ENCODE data around the gene ERMARD.

The ERMARD gene

DNA sequence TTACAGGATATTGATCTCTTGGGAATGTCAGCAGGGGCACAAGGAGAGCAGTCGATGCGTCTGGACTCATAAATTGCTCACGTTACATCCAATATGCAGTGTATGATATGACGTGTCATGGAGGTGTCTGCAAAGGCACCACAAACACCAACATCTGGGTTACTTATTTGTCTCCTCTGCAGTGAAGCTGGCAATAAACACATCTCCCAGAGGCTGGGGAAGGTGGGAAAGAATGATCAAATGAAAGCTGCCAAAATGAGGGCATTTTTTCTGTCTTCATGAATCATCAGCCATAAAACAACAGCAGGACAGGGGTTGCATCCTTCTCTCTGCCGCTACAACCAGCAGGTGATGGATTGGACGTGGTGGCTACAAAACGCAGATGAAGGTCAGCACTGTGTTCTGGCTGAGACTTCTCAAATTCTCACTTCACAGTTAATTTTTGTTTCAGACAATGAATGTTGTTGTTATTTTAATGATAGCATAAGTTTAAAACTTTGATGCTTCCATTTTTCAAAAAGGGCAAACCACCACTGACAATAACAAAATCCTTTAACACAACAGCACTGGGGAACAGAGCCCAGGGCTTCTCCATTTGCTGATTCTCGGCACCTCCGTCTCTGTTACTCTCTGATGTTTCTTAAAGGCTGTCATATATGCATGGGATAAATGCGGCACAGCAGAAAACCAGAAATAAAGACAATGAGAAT lies 47.5 kb downstream of the ERMARD start:
- no peak overlapping the region for H3K4me3 ChIP-seq (ENCODE audit: low read depth, low read length)
- DNase-seq (ENCODE audit: low read depth), result no peak

DNA sequence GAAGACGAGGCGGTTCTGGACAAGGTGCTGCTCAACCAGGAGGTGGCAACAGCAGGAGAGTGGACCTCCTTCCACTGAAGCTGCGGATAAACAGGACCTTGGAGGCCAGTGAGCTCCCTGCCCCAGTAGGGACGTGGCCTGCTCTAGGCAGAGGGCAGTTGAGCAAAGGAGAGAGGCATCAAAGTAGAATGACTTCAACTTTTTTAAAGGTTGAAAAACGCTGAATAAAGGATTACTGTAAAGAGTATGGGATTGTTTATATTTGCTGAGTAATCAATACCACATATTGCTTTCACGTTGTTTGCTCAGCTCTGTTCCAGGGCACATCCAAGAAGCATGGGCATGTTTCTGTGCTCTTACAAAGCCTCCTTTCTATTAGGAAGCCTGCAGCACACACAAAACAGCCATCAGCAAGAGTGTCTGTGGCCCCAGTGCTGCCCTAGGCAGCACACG lies 48.1 kb downstream of the ERMARD start:
- H3K4me3 ChIP-seq (ENCODE audit: low read depth, low read length), result no peak overlapping the region
- DNase-seq (ENCODE audit: low read depth), result no peak

DNA sequence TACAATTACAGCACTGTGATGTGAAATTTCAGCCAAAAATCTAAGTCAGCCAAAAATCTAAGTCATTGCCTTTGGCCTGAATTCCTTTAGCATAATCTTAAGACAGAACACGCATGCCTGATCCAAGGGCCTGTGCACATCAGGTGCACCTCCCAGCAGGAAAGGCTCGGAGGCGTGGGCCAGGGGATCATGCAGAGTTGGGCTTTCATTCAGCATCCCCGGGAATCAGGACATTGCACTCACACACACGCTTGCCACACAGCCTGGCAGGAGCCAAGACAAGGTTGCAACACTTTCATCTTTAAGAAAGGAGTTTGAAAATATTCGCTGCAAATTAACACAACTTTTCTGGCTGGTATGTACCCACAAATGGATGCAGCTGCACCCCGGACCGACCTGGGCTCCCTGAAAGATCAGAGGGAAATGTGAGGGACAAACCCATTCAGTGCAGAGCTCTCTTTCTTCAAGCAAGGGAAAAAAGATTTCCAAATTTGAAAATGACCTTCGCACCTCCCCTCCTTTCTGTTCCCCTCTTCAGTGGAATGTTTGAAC lies 48.8 kb downstream of the ERMARD start:
- H3K4me3 ChIP-seq (ENCODE audit: low read depth, low read length), result no peak overlapping the region
- DNase-seq (ENCODE audit: low read depth), result no peak

DNA sequence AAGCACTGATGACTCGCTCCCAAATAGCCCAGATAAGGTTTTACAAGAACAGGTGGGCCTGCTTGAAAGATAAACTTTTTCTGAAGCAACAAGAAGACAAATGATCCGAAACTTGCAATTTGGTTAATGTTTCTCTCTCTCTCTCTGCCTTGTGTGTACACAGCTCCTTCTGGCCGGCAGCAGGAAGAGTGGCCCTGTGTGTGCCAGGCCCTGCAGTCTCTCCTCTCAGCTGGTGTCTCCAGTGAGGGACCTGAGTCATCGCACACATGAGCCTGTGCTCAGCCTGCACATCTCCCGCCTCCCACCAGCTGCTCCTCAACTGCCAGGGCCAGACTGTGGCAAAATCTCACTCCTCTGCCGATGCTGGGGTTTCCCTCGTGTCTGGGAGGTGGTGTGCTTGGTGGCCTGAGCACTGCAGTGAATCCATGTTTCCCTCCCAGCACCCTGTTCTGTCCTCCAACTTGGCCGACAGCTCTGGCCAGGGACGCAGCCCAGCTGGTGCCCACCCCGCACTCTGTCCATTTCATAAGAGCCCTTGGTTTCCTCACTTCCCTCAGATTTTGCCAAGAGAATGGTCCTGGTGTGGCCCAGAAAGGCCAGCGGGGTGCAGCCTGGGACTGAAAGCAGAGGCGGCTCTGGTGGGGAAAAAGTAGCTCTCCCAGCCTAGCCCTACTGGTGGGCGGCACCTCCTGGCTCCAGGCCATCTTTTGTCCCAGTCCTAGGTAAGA lies 49.4 kb downstream of the ERMARD start:
- H3K4me3 ChIP-seq (ENCODE audit: low read depth, low read length), result no peak overlapping the region
- peak; percentile 20 for DNase-seq (ENCODE audit: low read depth)

DNA sequence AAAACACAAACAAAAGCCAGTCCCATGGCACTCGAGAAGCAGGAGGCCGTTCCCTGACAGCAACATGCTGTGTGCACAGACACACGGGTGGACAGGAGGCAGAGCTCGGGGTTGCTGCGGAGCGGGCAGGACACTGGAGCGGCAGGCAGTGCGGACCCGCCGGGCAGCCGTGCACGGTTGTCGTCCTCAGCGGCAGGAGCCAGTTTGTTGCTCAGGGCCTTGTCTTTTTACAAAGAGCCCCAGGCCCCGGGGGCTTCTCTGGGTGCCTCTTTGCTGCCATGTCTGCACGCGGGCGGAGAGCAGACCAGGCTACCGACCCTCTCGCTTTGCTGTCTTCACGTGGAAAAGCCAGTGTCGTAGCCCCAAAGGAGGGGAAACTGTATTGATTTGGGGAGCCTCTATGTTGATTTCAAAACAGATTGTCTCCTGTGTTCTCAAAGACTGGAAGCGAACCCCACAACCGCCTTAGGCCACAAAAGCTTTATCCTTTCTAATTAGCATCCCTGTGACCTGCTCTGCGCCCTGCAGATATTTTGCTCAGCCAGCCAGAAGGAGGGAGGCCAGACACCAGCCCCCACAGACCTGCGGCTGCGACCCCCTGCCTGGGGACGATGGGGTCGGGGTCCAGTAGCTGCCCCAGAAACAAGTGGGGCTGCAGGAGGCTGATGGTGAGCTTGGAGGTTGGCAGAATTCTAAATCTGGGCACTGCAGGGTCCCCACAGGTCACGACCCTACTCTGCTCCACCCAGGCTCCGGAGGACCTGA lies 50.2 kb downstream of the ERMARD start:
- DNase-seq (ENCODE audit: low read depth), result no peak
- H3K4me3 ChIP-seq (ENCODE audit: low read depth, low read length), result no peak overlapping the region

DNA sequence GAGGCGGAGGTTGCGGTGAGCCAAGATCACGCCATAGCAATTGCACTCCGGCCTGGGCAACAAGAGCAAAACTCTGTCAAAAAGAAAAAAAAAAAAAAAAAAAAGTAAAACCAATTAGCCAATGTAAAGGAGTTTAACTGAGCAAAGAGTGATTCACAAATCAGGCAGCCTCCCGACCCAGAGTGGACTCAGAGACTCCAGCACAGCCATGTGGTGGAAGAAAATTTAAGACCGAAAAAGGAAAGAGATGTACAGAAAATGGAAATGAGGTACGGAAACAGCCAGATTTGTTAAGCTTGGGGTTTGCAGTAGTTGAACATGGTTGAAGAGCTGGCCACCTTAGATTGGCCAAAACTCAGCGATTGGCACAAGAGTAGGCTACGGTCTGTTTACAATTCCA lies 51.4 kb downstream of the ERMARD start:
- H3K4me3 ChIP-seq (ENCODE audit: low read depth, low read length), result no peak overlapping the region
- DNase-seq (ENCODE audit: low read depth), result no peak

DNA sequence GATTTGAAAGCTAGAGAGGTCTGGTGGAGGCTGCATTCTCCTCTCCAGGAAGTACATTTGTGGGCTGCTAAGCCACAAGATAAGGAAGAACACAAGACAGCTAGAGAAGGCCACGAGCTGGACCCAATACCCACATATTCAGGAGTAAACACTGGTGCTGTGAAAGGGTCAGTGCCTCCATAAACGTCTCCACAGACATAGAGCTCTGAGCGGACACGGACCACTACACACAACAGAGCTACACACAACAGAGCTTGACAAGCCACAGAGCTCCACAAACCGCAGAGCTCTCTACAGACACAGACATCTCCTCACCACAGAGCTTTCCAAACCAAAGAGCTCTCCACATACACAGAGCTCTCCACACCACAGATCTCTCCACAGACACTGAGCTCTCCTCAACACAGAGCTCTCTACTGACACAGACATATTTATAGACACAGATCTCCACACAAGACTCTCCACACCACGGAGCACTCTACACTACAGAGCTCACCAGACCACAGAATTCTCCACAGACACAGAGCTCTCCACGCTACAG lies 51.9 kb downstream of the ERMARD start:
- H3K4me3 ChIP-seq (ENCODE audit: low read depth, low read length), result no peak overlapping the region
- DNase-seq (ENCODE audit: low read depth), result no peak

DNA sequence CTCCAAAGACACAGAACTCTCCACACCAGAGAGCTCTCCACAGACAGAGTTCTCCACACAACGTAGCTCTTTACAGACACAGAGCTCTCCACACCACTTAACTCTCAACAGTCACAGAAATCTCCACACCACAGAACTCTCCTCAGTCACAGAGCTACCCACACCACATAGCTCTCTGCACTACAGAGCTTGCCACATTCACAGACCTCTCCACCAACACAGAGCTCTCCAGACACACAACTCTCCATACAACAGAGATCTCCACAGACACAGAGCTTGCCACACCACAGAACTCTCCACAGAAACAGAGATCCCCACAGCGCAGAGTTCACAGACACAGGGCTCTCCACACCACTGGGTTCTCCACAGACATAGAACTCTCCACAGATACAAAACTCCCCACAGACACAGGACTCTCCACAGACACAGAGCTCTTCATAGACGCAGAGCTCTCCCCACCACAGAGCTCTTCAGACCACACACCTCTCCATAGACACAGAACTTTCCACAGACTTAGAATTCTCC lies 52.5 kb downstream of the ERMARD start:
- no peak for DNase-seq (ENCODE audit: low read depth)
- no peak overlapping the region for H3K4me3 ChIP-seq (ENCODE audit: low read depth, low read length)

DNA sequence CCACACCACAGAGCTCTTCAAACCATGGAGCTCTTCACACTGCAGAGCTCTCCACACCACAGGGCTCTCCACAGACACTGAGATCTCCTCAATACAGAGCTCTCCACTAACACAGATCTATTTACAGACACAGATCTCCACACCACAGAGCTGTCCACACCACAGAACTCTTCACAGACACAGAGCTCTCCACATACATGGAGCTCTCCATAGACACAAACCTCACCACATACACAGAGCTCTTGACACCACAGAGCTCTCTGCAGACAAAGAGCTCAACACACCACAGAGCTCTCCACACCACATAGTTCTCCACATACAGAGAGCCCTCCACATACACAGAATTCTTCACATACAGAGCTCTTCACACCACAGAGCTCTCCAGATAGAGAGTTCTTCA lies 53.0 kb downstream of the ERMARD start:
- no peak for DNase-seq (ENCODE audit: low read depth)
- no peak overlapping the region for H3K4me3 ChIP-seq (ENCODE audit: low read depth, low read length)

DNA sequence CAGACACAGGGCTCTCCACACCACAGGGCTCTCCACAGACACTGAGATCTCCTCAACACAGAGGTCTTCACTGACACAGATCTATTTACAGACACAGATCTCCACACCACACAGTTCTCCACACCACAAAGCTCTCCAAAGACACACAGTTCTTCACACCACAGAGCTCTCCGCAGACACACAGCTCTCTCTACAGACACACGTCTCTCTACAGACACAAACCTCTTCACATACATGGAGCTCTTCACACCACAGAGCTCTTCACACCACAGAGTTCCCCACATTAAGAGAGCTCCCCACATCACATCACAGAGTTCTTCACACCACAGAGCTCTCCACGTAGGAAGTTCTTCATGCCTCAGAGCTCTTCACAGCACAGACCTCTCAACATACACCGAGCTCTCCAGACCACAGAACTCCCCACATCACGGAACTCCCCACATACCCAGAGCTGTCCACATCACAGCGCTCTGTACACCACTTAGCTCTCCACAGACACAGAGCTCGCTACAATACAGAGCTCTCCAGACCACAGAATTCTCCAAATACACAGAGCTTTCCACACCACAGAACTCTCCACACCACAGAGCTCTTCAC lies 53.9 kb downstream of the ERMARD start:
- no peak overlapping the region for H3K4me3 ChIP-seq (ENCODE audit: low read depth, low read length)
- no peak for DNase-seq (ENCODE audit: low read depth)

DNA sequence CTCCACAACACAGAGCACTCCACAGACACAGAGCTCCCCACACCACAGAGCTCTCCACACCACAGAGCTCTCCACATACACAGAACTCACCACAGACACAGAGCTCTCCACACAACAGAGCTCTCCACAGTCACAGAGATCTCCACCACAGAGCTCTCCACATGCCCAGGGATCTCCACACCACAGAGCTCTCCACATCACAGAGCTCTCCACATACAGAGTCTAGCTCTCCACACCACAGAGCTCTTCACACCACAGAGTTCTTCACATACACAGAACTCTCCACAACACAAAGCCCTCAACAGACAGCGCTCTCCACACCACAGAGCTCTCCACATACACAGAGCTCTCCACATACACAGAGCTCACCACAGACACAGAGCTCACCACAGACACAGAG lies 55.3 kb downstream of the ERMARD start:
- no peak for DNase-seq (ENCODE audit: low read depth)
- no peak overlapping the region for H3K4me3 ChIP-seq (ENCODE audit: low read depth, low read length)

DNA sequence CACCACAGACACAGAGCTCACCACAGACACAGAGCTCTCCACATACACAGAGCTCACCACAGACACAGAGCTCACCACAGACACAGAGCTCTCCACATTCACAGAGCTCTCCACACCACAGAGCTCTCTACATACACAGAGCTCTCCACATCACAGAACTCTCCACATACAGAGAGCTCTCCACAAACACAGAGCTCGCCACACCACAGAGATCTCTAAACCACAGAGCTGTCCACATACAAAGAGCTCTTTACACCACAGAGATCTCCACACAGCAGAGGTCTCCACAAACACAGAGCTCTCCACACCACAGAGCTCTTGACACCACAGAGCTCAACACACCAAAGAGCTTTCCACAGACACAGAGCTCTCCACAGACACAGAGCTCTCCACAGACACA lies 55.8 kb downstream of the ERMARD start:
- H3K4me3 ChIP-seq (ENCODE audit: low read depth, low read length), result no peak overlapping the region
- no peak for DNase-seq (ENCODE audit: low read depth)

DNA sequence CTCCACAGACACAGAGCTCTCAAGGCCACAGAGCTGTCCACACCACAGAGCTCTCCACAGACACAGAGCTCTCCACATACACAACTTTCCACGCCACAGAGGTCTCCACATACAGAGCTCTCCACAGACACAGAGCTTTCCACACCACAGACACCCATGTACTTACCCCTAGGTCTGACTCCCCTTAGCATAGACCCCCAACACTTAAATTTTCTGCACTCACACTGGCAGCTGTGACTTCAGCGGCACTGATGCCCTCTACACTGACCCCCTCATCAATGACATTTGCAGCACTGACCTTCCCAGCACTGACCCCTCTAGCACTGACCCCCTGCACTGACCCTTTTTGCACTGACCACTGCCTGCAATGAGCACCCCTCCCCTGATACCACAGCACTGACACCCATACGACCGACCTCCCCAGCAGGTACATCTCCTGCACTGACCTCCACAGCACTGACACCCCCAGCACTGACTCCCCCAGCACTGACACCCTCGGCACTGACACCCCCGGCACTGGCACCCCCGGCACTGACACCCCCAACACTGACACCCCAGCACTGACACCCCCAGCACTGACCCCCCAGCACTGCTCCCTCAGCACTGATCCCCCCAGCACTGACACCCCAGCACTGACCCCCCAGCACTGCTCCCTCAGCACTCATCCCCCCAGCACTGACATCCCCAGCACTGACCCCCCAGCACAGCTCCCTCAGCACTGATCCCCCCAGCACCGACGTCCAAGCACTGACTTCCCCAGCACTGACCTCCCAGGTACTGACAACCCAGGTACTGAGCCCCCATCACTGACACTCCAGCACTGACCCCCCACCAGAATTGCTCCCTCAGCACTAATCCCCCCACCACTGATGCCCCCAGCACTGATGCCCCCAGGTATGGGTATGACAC lies 56.5 kb downstream of the ERMARD start:
- no peak overlapping the region for H3K4me3 ChIP-seq (ENCODE audit: low read depth, low read length)
- DNase-seq (ENCODE audit: low read depth), result no peak

DNA sequence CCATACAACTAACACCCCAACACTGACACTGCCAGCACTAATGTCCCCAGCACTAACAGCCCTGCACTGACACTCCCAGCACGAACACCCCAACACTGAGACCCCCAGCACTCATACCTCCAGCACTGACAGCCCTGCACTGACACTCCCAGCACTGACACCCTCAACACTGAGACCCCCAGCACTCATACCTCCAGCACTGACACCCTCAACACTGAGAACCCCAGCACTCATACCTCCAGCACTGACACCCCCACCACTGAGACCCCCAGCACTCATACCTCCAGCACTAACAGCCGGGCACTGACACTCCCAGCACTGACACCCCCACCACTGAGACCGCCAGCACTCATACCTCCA lies 57.2 kb downstream of the ERMARD start:
- DNase-seq (ENCODE audit: low read depth), result no peak

DNA sequence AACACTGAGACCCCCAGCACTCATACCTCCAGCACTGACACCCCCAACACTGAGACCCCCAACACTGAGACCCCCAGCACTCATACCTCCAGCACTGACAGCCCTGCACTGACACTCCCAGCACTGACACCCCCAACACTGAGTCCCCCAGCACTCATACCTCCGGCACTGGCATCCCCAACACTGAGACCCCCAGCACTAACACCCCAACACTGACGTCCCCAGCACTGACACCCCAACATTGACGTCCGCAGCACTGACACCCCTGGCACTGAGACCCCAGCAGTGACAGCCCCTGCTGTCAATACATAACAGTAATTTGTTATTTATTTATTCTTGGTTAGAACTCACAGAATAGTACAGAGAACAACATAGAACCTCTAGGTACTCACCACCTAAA lies 58.0 kb downstream of the ERMARD start:
- no peak overlapping the region for H3K4me3 ChIP-seq (ENCODE audit: low read depth, low read length)
- DNase-seq (ENCODE audit: low read depth), result no peak

More for the DNA sequence above, 57.2 kb downstream of the ERMARD start:
- H3K4me3 ChIP-seq (ENCODE audit: low read depth, low read length), result no peak overlapping the region

DNA sequence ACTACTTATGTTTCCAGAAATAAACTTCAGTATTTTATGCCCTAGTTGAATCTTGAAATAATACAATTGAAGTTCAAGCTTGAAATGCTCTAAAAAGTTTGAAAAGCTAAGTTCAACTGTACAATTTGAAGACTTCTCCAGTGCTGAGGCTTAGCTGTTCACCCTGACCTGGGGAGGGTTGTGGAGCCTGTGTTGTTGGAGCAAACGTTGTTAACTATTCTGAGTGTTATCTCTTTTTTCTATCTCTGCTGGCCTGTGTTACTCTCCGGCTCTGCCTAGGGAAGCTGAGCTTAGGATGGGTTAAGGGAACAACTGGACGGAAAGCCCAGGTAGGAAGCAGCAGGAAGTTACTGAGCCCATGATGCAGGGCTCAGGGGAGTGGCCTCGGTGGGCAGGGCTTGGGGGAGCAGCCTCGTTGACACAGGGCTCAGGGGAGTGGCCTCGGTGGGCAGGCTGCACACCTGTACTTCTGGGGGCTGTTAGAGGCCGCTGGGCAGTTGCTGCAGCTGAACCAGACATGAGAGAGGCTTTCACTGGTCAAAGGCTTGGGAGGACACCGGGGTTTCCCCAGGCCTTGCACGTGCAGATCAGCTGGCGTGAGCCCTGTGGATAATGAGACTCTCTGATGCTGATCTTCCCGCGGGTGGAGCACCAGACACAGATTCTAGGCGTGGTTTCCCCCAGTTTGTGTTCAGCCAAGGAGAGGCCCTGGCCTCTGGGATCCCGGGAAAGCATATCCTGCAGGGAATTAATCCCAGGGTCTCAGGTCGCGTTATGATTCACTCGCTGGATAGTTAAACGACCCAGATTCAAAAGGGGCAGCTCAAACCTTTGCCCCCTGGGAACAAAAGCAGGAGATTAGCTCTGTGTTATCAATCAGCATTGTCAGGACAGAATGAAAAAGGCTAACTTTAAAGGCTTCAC lies 58.9 kb downstream of the ERMARD start:
- DNase-seq (ENCODE audit: low read depth), result no peak
- no peak overlapping the region for H3K4me3 ChIP-seq (ENCODE audit: low read depth, low read length)

DNA sequence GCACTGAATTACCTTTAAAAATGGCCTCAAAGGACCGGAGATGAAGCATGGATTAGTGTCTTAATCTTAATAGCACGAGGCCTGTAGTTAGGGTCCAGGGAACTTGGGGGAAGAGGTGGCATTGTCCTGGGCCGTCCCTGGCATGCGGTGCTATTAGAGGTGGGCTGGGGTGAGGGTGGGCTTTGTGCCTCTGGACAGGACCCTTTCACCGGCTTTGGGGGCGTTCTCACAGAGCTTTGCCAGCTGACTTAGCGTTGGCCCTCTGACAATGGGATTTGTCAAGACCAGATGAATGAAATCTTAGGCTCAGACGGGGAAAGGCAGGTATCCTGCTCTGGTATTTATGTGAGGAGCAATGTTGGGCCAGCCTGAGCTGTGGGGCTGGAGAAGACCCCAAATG lies 59.6 kb downstream of the ERMARD start:
- no peak for DNase-seq (ENCODE audit: low read depth)
- no peak overlapping the region for H3K4me3 ChIP-seq (ENCODE audit: low read depth, low read length)

Measured in skeletal muscle cell (primary cell).